K562 (cell line): ENCODE measurements around the gene CCNT1. TPM values are rescaled to one million over a fixed set of nuclear protein-coding genes. Genes with fewer than 3 reads are reported as not detected.
A peak's percentile ranks its signal among the peaks of the same experiment; 100 is the strongest.

Experiments used
- CBX3 ChIP-seq, 2 experiments: IDR thresholded peaks; 1 replicate in 1 of 2; 2 replicates in 1 of 2; pipeline ENCODE4 v1.6.1; 2012; ENCODE audit warnings: inconsistent platforms in 2 of 2, low read length in 2 of 2, borderline replicate concordance in 1 of 2, control low read depth in 1 of 2
- CHD1 ChIP-seq: fragments of 200-600 bp; sonication (generic); IDR thresholded peaks from one replicate; pipeline ENCODE4 v1.6.1; 2012; ENCODE audit warnings: mild to moderate bottlenecking, moderate library complexity, low read length, inconsistent platforms
- CHD2 ChIP-seq: IDR thresholded peaks from 2 replicates; pipeline ENCODE4 v1.6.1; 2011; ENCODE audit warnings: low read depth, low read length
- DPF2 ChIP-seq: fragments of 450-650 bp; IDR thresholded peaks from 2 replicates; pipeline ENCODE4 v1.6.1; 2016
- ESRRA ChIP-seq: fragments of 450-650 bp; IDR thresholded peaks from 2 replicates; pipeline ENCODE4 v1.6.1; 2014; ENCODE audit warnings: low read depth, mild to moderate bottlenecking, moderate library complexity, borderline replicate concordance
- GTF2E2 ChIP-seq: fragments of 200-800 bp; sonication (Bioruptor generic); IDR thresholded peaks from 2 replicates; pipeline ENCODE4 v1.6.1; 2016; ENCODE audit warnings: missing genetic modification characterization, missing compliant biosample characterization
- HCFC1 ChIP-seq: IDR thresholded peaks from 2 replicates; pipeline ENCODE4 v1.6.1; 2012; ENCODE audit warnings: low read depth, low read length, improper control_type of control experiment
- ID3 ChIP-seq, 2 experiments: fragments of 250-450 bp in 1 of 2; fragments of 450-650 bp in 1 of 2; sonication (Bioruptor Pico) in 1 of 2; IDR thresholded peaks; 2 replicates each; pipeline versions ENCODE4 v1.6.1 to v1.8.0; 2016 to 2021; ENCODE audit warnings: mild to moderate bottlenecking in 2 of 2, moderate library complexity in 2 of 2, missing compliant biosample characterization in 1 of 2, missing genetic modification characterization in 1 of 2
- IFI16 ChIP-seq: fragments of 250-450 bp; sonication (Bioruptor Pico); IDR thresholded peaks from 2 replicates; pipeline ENCODE4 v2.1.2; 2022; ENCODE audit warnings: mild to moderate bottlenecking, inconsistent platforms
- JUN ChIP-seq, 2 experiments: sonication (generic) in 1 of 2; formaldehyde crosslinking in 1 of 2; IDR thresholded peaks; 2 replicates each; pipeline versions ENCODE4 v1.6.1 to v1.8.0; 2012 to 2022; ENCODE audit warnings: borderline replicate concordance in 2 of 2, mild to moderate bottlenecking in 2 of 2, improper control_type of control experiment in 1 of 2, low read depth in 1 of 2, low read length in 1 of 2, missing genetic modification reagents in 1 of 2
- LCOR ChIP-seq: sonication (generic); formaldehyde crosslinking; IDR thresholded peaks from 2 replicates; pipeline ENCODE4 v1.8.0; 2022; ENCODE audit warnings: mild to moderate bottlenecking, missing genetic modification reagents
- NR0B1 ChIP-seq: fragments of 450-650 bp; IDR thresholded peaks from one replicate; pipeline ENCODE4 v1.6.1; 2018; ENCODE audit warnings: mild to moderate bottlenecking, moderate library complexity; ENCODE audit not compliant: partially characterized antibody
- PHTF2 ChIP-seq: fragments of 250-450 bp; sonication (Bioruptor Pico); IDR thresholded peaks from 2 replicates; pipeline ENCODE4 v1.5.0; 2021; ENCODE audit warnings: mild to moderate bottlenecking
- SAP30 ChIP-seq: fragments of 200-600 bp; sonication (generic); IDR thresholded peaks from 2 replicates; pipeline ENCODE4 v1.6.1; 2012; ENCODE audit warnings: borderline replicate concordance, low read depth, mild to moderate bottlenecking, moderate library complexity, low read length, control low read depth, inconsistent platforms; ENCODE audit not compliant: insufficient read depth, poor library complexity, severe bottlenecking
- SMAD3 ChIP-seq: fragments of 450-650 bp; formaldehyde crosslinking; conservative IDR thresholded peaks from 2 replicates; pipeline ENCODE4 v1.4.0; 2020; ENCODE audit warnings: mild to moderate bottlenecking
- TCF3 ChIP-seq: sonication (generic); formaldehyde crosslinking; IDR thresholded peaks from 2 replicates; pipeline ENCODE4 v1.4.0; 2020; ENCODE audit warnings: mild to moderate bottlenecking, missing genetic modification reagents
- THRAP3 ChIP-seq: fragments of 450-650 bp; IDR thresholded peaks from 2 replicates; pipeline ENCODE4 v1.6.1; 2016; ENCODE audit warnings: mild to moderate bottlenecking, inconsistent platforms, borderline replicate concordance
- ZBTB43 ChIP-seq: sonication (generic); formaldehyde crosslinking; IDR thresholded peaks from 2 replicates; pipeline ENCODE4 v1.8.0; 2023; ENCODE audit warnings: mild to moderate bottlenecking, missing genetic modification reagents
- ZBTB9 ChIP-seq: fragments of 450-650 bp; formaldehyde crosslinking; IDR thresholded peaks from 2 replicates; pipeline ENCODE4 v1.4.0; 2020; ENCODE audit warnings: mild to moderate bottlenecking, moderate library complexity
- ZNF12 ChIP-seq: sonication (generic); formaldehyde crosslinking; IDR thresholded peaks from 2 replicates; pipeline ENCODE4 v1.4.0; 2020; ENCODE audit warnings: mild to moderate bottlenecking, missing genetic modification reagents
- ZNF134 ChIP-seq: fragments of 250-450 bp; sonication (Bioruptor Pico); conservative IDR thresholded peaks from 2 replicates; pipeline ENCODE4 v1.4.0; 2020
- ZNF232 ChIP-seq: sonication (generic); formaldehyde crosslinking; IDR thresholded peaks from 2 replicates; pipeline ENCODE4 v1.8.0; 2022; ENCODE audit warnings: mild to moderate bottlenecking, missing genetic modification reagents
- polyA plus RNA-seq, 8 experiments: library from polyadenylated mRNA; depleted of rRNA in 4 of 8; stranded (reverse) in 5 of 8; unstranded in 3 of 8; fragments of >200 nt; fragmentation: Nextera tagmentation in 2 of 8; fragmentation: Illumina TruSeq in 1 of 8; extraction: Ambion mirVana in 2 of 8; extraction: Trizol in 1 of 8; gene quantifications; 2 replicates each; pipeline versions ENCODE4 v1.2.1 to v1.2.3, GENCODE V29; 2011 to 2014; ENCODE audit warnings: inconsistent platforms in 1 of 8, missing spikeins in 1 of 8
- total RNA-seq, 7 experiments: library from RNA; depleted of rRNA in 6 of 7; stranded (reverse); fragments of >200 nt in 6 of 7; fragmentation: Illumina TruSeq in 2 of 7; extraction: Trizol in 2 of 7; gene quantifications; 2 replicates each; pipeline versions ENCODE4 v1.2.1 to v1.2.3, GENCODE V29; 2011 to 2021; ENCODE audit warnings: low replicate concordance in 1 of 7

Gene CCNT1
- total and polyA plus RNA-seq, 9 of the 15 experiments (the other 6 are each of a cell fraction or from before 2014, with no cell fraction given) = 9.7 to 52.4 (median 33.4) TPM

- TF ChIP-seq ZBTB9 (CRISPR knock-in tag) (peak; percentile 81; the same call in 1 of the 2 replicates), SMAD3 (CRISPR knock-in tag) (0 out of 2 replicates have a peak, but pooled peaks have one; percentile 59), DPF2 (peak; percentile 8; the same call in 1 of the 2 replicates), ESRRA (peak; percentile 81; the same call in 1 of the 2 replicates), ZNF232 (CRISPR knock-in tag) (peak; percentile 83), IFI16 (CRISPR knock-in tag) (no peak), TCF3 (CRISPR knock-in tag) (peak; percentile 21; the same call in 1 of the 2 replicates), THRAP3 (peak; percentile 7; the same call in 1 of the 2 replicates), CHD2 (peak; percentile 72), ZBTB43 (CRISPR knock-in tag) (peak; percentile 49; the same call in 1 of the 2 replicates), ZNF134 (CRISPR knock-in tag) (no peak), GTF2E2 (tag) (peak; percentile 86; the same call in 1 of the 2 replicates), ID3 (CRISPR knock-in tag; IDR thresholded peaks at IDR 0.05) (no peak), ID3 (tag; IDR thresholded peaks at IDR 0.05) (0 out of 2 replicates have a peak, but pooled peaks have one; percentile 49), CBX3 (IDR thresholded peaks at IDR 0.05; ENCODE audit: borderline replicate concordance in 1 of 2, low read length in 2 of 2) (no peak), SAP30 (peak; percentile 84), HCFC1 (peak; percentile 31), CHD1 (peak; percentile 94), JUN (IDR thresholded peaks at IDR 0.05; ENCODE audit: borderline replicate concordance, low read depth, low read length) (0 out of 2 replicates have a peak, but pooled peaks have one; percentile 3), JUN (CRISPR knock-in tag; IDR thresholded peaks at IDR 0.05; ENCODE audit: borderline replicate concordance) (no peak), NR0B1 (no peak), LCOR (peak; percentile 93; the same call in 1 of the 2 replicates), ZNF12 (CRISPR knock-in tag) (peak; percentile 78; the same call in 1 of the 2 replicates), PHTF2 (CRISPR knock-in tag) (0 out of 2 replicates have a peak, but pooled peaks have one; percentile 36)
Observed at GRCh38 chr12:48681710-48682532, 34.6 kb downstream of the CCNT1 start, which contains the start of gene KANSL2 (continued).
